Activated CD8-positive, alpha-beta memory T cell treated with anti-CD3 and anti-CD28 coated beads, Interleukin-2, amount 10 ng/mL, durations not matched to agents 7 days and 5 days (primary cell): ENCODE data around the gene UBE2J2. TPM values are rescaled to one million over a fixed set of nuclear protein-coding genes. Genes with fewer than 3 reads are reported as not detected.

ENCODE experiments used
- ATAC-seq: fragments of 150-1000 bp; cut with Tn5 transposase; one replicate; pipeline ENCODE4 v1.10.0; 2021; ENCODE audit warnings: moderate library complexity
- CTCF ChIA-PET: fragments of 350-600 bp; sonication (Branson Sonifier 250); formaldehyde crosslinking; loops from one replicate; lab custom pipeline; 2021; ENCODE audit warnings: antibody characterized with exemption; lab: Charles Lee
- DNase-seq: peaks from one replicate; pipeline ENCODE4 v3.0.0-alpha.2; 2020
- H3K27ac Mint-ChIP-seq: one replicate; pipeline ENCODE4 v1.8.0; 2021; ENCODE audit warnings: mild to moderate bottlenecking, mixed read lengths
- H3K27me3 Mint-ChIP-seq: one replicate; pipeline ENCODE4 v1.8.0; 2021; ENCODE audit warnings: mixed read lengths
- H3K36me3 Mint-ChIP-seq: one replicate; pipeline ENCODE4 v1.8.0; 2021; ENCODE audit warnings: mild to moderate bottlenecking, mixed read lengths
- H3K4me1 Mint-ChIP-seq: one replicate; pipeline ENCODE4 v1.8.0; 2021; ENCODE audit warnings: mixed read lengths
- H3K4me3 Mint-ChIP-seq: one replicate; pipeline ENCODE4 v1.8.0; 2021; ENCODE audit warnings: mild to moderate bottlenecking, moderate library complexity, mixed read lengths
- H3K9me3 Mint-ChIP-seq: one replicate; pipeline ENCODE4 v1.8.0; 2022; ENCODE audit warnings: low read depth, mixed read lengths
- total RNA-seq, 2 experiments: library from RNA; stranded (reverse); gene quantifications; one replicate each; pipeline ENCODE4 v1.2.3, GENCODE V29; 2021

Gene UBE2J2
- total RNA-seq, 2 experiments from 2014 or later: 71.3 to 83.3 TPM

DNA sequence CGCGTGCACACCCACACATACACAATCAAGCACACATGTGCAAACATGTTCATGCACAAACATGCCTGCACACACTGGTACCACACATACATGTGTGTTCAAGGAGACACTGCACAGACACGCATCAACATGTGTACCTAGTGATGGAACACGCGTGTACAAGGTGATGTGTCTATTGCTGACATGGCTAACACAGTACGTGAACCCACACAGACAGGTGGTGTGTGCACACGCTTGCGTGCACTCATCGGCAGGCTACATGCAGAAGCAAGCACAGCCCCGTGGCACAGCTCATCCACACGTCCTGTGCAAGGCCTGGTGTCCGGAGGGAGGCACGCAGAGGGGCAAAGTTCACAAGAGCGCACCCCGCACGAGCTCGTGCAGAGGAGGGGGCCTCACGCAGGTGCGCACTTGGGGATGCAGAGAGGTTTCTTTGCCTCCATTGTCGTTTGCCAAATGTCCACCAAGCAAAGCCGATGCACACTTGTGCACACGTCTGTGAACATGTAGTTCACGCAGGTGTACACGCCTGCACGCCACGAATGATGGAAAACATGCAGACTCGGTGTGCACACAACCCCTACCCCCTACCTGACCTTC, 33.1 kb upstream of the UBE2J2 start:
- H3K27me3 Mint-ChIP-seq: no peaks in the 10 kb centered on the region
- peak overlapping the region; percentile 92 for H3K27ac Mint-ChIP-seq
- no peaks in the 10 kb centered on the region for H3K36me3 Mint-ChIP-seq
- no peaks in the 10 kb centered on the region for H3K9me3 Mint-ChIP-seq
- ATAC-seq (no peak), DNase-seq (no peak)
- peak overlapping the region; percentile 85 for H3K4me3 Mint-ChIP-seq
- peaks cover 24% of the 10 kb centered on the region for H3K4me1 Mint-ChIP-seq
- CTCF ChIA-PET: interaction anchor here (0.7 to 1.1 kb wide), 3 partner anchors 41 to 293 kb away, joined by 3 to 4 read pairs (median 3); partner anchors contain the start of gene ISG15

DNA sequence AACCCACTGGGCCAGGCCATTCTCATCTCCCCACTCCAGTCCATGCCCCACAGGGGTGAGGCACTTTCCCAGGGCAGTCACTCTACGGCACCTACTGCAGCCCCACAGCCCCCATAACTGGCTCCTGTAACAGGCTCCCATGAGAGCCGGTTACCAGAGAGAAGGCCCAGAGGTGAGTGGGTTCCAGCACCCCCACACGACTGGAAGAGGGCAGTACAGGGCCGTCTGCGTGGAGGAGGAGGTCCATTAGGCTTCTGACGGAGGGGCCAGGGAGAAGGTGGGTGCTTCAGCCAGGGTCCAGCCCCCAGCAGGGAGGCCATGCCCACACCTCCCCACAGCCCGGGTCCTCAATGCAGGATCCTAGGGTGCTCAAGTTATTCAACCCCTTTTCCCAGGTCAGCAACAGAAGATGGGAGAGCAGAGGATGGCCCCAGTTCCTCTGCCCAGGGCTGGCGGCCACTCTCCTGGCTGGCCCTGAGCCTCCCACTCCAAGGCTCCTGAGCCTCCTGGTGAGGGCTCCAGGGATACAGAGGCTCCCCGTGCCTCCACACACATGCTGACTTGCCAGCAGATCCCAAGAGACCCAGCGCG, 32.5 kb upstream of the UBE2J2 start:
- ATAC-seq: no peak
- DNase-seq: peak; percentile 68
- peaks cover 24% of the 10 kb centered on the region for H3K4me1 Mint-ChIP-seq

DNA sequence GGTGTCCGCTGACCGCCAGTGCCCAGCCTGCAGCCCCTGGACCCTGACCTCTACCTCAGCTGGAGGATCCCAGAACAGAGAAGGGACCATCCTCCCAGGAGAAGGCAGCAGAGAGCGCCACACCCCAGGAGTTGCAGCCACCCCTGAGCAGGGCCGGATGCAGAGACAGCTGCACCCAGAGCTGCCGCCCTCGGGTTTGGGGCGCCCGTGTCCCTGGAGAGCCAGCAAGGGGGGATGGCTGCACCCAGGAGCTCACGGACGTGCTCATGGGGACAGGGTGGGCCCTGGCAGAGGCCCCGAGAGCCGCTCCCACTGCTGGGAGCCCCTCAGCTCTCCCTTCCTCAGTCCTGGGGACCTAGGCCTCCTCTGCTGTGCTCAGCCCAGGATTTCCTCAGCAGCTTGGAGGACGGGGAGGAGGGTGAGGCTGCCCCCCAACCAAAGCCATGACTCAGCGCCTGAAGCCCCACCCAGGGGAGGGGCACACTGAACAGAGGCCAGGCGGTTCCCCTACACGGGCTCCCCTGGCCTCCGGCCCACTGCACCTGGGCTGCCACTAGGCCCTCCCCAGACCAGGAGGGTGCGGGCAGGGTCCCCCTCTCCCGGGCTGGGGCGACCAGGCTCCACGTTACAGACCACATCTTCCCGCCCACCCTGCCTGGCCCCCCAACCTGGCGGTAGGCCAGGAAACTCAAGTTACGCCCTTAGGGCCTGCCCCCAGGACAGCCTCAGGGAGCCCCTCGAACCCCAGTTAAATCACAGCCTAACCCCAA, 31.8 kb upstream of the UBE2J2 start:
- H3K4me3 Mint-ChIP-seq: peak overlapping the region; percentile 85
- H3K9me3 Mint-ChIP-seq: no peaks in the 10 kb centered on the region
- H3K36me3 Mint-ChIP-seq: no peaks in the 10 kb centered on the region
- ATAC-seq (peak; percentile 67), DNase-seq (peak; percentile 91)
- H3K27me3 Mint-ChIP-seq: no peaks in the 10 kb centered on the region
- H3K4me1 Mint-ChIP-seq: peaks cover 24% of the 10 kb centered on the region
- peak overlapping the region; percentile 92 for H3K27ac Mint-ChIP-seq
- CTCF ChIA-PET: interaction anchor here (0.6 to 2.2 kb wide), 14 partner anchors 9 to 241 kb away, joined by 3 to 20 read pairs (median 4); partner anchors contain the start of genes AURKAIP1 and CCNL2

More for the DNA sequence above, 32.5 kb upstream of the UBE2J2 start:
- H3K36me3 Mint-ChIP-seq: no peaks in the 10 kb centered on the region
- peak overlapping the region; percentile 85 for H3K4me3 Mint-ChIP-seq
- no peaks in the 10 kb centered on the region for H3K27me3 Mint-ChIP-seq
- peak overlapping the region; percentile 92 for H3K27ac Mint-ChIP-seq
- CTCF ChIA-PET: interaction anchor here (1.0 to 2.2 kb wide), 7 partner anchors 42 to 292 kb away, joined by 3 to 20 read pairs (median 5); partner anchors contain the start of genes AURKAIP1 and ISG15
- H3K9me3 Mint-ChIP-seq: no peaks in the 10 kb centered on the region

DNA sequence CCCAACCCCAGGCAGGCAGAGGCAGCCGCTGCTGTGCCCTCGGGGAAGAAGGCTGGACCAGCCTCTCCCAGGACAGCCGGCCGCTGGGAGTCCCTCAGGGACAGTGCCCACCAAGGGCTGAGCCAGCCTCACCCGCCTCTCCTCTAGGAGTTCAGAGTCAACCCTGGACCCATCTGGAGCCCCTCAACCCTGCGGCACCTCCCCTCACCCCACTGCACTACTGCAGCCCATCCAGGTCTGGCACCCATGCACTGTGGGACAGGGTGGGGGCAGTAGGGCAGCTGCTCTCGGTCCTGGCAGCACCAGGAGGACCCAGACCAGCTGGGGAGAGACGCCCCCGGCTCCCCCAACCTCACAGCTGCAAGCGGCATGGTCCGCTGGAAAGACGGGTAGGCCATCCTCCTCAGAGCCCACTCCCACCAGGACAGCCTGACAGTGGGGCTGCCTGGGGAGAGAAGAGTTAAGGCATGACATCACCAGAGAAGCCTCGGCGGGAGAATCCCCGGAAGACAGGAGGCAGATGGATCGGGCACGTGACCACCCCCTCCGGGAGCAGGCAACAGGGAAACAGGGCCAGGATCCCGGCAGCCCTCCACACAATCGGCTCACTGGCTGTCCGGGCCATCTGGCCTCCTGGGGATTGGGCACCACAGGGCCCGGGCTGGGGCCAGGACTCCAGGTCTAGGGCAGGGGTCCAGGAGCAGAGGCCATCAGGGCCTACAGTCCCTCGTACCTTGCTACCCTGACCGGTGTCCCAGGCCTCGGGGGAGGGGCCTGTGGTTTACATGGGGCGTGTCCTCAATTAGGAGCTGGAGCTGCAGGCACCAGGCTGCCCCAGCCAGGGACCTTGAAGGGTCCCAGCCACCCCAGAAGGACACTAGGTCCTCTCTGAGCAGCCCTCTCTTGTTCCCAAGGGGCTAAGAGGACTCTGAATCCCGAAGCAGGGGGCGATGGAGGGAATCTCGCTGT, 31.0 kb upstream of the UBE2J2 start:
- Mint-ChIP-seq H3K4me3 (peak overlapping the region; percentile 85), H3K4me1 (peaks cover 19% of the 10 kb centered on the region), H3K9me3 (no peaks in the 10 kb centered on the region), H3K27ac (peak overlapping the region; percentile 92), H3K27me3 (no peaks in the 10 kb centered on the region), H3K36me3 (no peaks in the 10 kb centered on the region)
- ATAC-seq (no peak), DNase-seq (no peak)
- CTCF ChIA-PET: interaction anchor here (0.6 to 2.2 kb wide), 12 partner anchors 8 to 241 kb away, joined by 3 to 20 read pairs (median 5); partner anchors contain the start of genes AURKAIP1 and CCNL2

DNA sequence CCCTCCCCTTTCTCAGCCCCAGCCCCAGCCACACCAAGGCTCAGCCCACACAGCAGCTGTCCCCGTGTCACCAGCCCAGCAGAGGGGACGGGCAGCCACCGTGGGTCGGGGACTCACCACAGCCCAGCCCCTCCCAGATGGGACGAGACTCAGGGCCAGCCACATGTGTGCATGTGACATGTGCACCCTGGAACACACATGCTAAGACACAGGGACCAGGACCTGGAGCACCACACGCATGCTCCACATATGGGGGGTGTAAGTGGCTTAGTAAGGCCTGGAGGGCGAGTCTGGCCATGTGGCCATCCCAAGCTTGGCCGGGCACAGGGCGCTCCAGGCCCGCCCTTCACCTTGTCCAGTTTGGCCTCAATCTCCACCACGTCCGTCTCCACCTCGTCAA, 30.1 kb upstream of the UBE2J2 start:
- Mint-ChIP-seq H3K27me3 (no peaks in the 10 kb centered on the region), H3K9me3 (no peaks in the 10 kb centered on the region), H3K36me3 (no peaks in the 10 kb centered on the region), H3K27ac (no peak overlapping the region), H3K4me1 (peaks cover 19% of the 10 kb centered on the region), H3K4me3 (no peak overlapping the region)
- CTCF ChIA-PET: interaction anchor here (2.2 kb wide), 1 partner anchor 181 kb away, joined by 20 read pairs; no protein-coding TSS in a partner anchor
- ATAC-seq: no peak
- DNase-seq: no peak

DNA sequence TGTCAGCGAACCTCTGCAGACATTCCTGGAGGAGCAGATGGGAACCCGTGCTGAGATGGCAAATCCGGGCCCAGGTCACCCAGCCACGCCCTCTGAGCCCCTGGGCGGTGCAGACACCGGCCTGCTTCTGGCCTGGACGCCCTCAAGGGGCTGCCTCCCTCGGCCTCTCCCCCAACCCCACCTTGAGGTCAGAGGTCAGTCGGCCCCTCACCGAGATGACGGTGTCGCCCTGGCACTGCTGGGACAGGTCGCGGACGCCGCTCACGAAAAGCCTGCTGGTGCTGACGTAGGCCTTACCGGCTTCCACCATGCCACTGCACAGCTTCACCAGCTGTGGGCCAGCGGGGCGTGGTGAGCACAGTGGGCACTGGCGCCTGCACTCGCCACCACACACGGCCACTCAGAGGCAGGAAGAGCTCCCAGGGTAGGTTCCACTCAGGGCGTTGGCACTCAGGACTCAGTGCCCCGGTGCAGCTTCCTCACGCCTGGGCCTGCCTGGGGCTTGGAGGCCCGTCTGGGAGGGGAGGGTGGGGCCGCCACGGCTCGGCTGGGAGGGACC, 29.4 kb upstream of the UBE2J2 start:
- no peaks in the 10 kb centered on the region for H3K36me3 Mint-ChIP-seq
- no peak overlapping the region for H3K4me3 Mint-ChIP-seq
- DNase-seq (no peak), ATAC-seq (no peak)
- CTCF ChIA-PET: no interaction called here
- H3K27ac Mint-ChIP-seq: no peak overlapping the region
- no peaks in the 10 kb centered on the region for H3K27me3 Mint-ChIP-seq
- H3K9me3 Mint-ChIP-seq: no peaks in the 10 kb centered on the region
- H3K4me1 Mint-ChIP-seq: peaks cover 19% of the 10 kb centered on the region

DNA sequence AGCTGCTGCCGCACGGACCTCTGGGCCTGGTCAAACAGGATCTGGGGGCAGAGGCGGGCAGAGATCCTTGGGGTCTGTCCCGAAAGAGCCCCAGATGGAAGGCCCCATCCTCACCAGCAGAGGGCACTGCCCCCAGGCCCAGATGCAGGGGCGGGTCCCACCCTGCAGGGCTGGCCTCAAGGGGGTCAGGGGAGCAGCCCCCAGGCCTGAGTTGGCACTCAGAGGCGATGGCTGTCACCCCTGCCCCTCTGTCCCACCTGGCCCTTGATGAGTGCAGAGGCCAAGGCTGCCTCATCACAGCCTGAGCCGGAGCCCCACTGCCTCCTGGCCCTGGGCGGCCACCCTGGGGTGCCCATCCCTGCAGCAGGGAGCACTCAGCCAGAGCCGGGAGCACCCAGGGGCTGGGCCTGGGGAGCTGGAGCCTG, 28.4 kb upstream of the UBE2J2 start:
- no peaks in the 10 kb centered on the region for H3K9me3 Mint-ChIP-seq
- no peak for ATAC-seq

DNA sequence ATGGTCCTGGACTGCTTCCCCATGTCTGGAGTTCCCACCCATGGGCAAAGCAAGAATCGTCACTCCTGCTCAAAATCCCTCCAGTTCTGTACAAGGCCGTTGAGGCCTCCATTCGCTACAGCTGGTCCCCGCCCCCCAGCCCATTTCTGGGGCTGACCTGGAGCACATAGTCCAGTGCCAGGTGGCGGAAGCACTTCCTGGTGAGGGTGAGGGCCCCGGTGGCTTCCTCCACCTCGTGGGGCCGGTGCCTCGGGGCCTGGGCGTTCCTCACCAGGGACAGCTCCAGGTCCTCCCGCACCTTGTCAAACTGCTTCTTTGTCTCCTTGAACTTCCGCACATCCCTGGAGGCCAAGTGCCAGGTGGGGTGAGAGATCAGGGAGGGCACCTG, 26.7 kb upstream of the UBE2J2 start:
- Mint-ChIP-seq H3K9me3 (no peaks in the 10 kb centered on the region), H3K27ac (no peak overlapping the region), H3K27me3 (no peaks in the 10 kb centered on the region), H3K36me3 (no peaks in the 10 kb centered on the region), H3K4me1 (peaks cover 5% of the 10 kb centered on the region), H3K4me3 (no peak overlapping the region)
- no peak for ATAC-seq
- CTCF ChIA-PET: interaction anchor here (1.0 to 1.2 kb wide), 4 partner anchors 13 to 178 kb away, joined by 3 read pairs; no protein-coding TSS in a partner anchor
- DNase-seq: no peak

More for the DNA sequence above, 28.4 kb upstream of the UBE2J2 start:
- Mint-ChIP-seq H3K4me3 (no peak overlapping the region), H3K36me3 (no peaks in the 10 kb centered on the region), H3K4me1 (peaks cover 17% of the 10 kb centered on the region), H3K27ac (no peak overlapping the region), H3K27me3 (no peaks in the 10 kb centered on the region)
- CTCF ChIA-PET: no interaction called here
- DNase-seq: no peak

DNA sequence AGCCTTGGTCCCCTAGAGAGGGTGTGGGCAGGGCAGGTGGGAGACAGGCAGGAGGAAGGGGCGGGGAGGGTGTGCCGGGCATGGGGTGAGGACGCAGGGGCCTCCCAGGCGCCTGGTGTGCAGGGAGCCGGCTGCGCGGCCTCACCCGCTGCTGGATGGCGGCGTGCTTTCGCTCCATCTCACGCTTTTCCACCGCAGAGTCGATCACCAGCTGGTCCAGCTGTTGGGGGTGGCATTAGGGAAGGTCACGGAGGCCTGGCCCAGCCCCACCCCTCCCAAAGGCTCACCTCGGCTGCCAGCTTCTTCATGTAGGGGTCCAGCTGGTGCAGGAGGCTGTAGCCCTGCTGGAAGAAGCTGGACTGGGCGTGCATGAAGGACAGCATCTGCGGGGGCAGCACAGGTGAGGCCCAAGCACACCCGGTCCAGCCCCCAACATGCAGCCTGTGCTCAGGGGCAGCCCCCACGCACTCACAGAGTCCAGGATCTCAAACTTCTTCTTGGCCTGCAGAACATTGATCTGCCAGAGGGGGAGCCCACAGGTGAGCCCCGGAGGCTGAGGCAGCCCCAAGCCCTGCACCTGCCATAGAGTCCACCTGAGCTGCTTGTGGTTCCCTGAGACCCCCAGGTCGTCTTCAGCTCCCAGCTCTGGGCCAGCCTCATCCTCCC, 26.2 kb upstream of the UBE2J2 start:
- H3K27ac Mint-ChIP-seq: no peak overlapping the region
- no peak overlapping the region for H3K4me3 Mint-ChIP-seq
- peaks cover 3% of the 10 kb centered on the region for H3K4me1 Mint-ChIP-seq
- DNase-seq (no peak), ATAC-seq (peak; percentile 63)
- CTCF ChIA-PET: interaction anchor here (1.0 to 1.2 kb wide), 4 partner anchors 13 to 178 kb away, joined by 3 read pairs; no protein-coding TSS in a partner anchor
- no peaks in the 10 kb centered on the region for H3K36me3 Mint-ChIP-seq
- no peaks in the 10 kb centered on the region for H3K9me3 Mint-ChIP-seq
- no peaks in the 10 kb centered on the region for H3K27me3 Mint-ChIP-seq

DNA sequence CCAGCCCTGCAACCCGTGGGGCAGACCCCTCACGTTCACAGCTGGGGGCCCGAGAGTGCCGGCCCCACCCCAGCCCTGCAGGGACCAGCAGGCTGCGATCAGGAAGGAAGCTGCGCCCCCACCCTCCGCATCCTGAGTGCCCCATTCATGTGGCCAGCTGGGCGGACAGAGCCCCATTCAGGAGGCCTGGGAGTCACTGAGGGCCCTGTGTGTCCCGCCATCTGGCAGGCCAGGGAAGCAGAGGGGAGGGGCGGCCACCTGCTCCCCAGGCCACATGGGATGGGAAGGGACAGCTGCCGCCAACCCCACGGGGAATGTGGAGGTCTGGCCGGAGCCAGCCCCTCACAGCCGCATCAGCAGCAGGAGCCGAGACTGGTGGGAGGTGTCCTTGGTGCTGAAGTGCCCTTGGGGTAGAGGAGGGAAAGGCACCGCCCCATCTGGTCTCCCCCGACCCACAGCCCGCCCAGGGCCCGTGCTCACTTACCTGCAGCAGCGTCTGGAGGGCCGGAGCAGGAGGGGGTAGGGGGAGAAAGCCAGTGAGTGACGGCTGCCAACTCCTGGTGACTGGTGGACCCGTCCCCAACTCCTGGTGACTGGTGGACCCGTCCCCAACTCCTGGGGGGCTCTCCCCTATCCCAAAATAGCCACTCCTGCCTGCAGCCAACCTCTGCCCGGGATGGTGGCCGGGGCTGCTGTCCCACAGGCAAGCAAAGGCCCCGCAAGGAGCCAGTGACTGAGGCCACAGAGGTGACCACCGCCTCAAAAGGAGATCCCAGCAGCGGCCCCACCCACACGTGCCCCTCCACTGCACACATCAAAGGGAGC, 25.4 kb upstream of the UBE2J2 start:
- no peak overlapping the region for H3K4me3 Mint-ChIP-seq
- H3K27me3 Mint-ChIP-seq: no peaks in the 10 kb centered on the region
- DNase-seq (no peak), ATAC-seq (no peak)
- no peaks in the 10 kb centered on the region for H3K9me3 Mint-ChIP-seq
- no peak overlapping the region for H3K27ac Mint-ChIP-seq
- CTCF ChIA-PET: interaction anchor here (1.0 to 1.2 kb wide), 2 partner anchors 14 to 142 kb away, joined by 3 read pairs; no protein-coding TSS in a partner anchor
- H3K36me3 Mint-ChIP-seq: no peaks in the 10 kb centered on the region
- H3K4me1 Mint-ChIP-seq: no peaks in the 10 kb centered on the region

DNA sequence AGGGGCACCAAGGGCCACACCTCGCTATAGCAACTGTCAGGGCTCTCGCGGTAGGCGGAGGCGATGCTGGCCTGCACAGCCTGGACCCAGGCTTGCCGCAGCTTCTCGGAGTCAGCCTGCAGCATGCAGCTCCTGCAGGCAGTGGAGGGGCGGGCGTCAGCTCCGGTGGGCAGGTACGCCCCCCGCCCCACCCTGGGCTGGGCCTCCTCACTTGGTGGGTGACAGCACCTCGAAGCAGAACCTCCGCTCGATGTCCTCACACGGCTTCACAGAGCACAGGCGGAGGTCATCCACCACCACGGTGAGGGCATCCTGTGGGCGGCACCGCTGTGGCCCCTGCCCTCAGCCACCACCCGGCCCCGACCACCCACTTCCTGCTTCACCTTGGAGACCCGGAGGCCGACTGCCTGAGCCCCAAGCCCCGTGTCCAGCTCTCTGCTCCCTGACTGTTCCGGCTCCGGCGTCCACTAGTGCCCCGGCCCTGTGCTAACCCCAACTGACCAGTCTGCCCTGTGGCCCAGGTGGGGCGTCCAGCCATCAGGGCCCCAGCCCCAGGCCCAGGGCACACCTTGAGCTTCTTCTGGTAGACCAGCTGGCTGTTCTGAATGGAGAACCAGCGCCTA, 24.3 kb upstream of the UBE2J2 start:
- Mint-ChIP-seq H3K4me3 (no peak overlapping the region), H3K27ac (no peak overlapping the region), H3K4me1 (no peaks in the 10 kb centered on the region), H3K27me3 (no peaks in the 10 kb centered on the region), H3K9me3 (no peaks in the 10 kb centered on the region), H3K36me3 (no peaks in the 10 kb centered on the region)
- CTCF ChIA-PET: no interaction called here
- no peak for ATAC-seq
- no peak for DNase-seq
